Coronary artery (tissue), 2 donors: ENCODE data around the gene KIF26B.

Experiments
- DNase-seq: peaks from one replicate; pipeline ENCODE4 v3.0.0-alpha.2; 2017; ENCODE audit warnings: low spot score
- H3K27ac ChIP-seq, 2 donors: fragments of 200-600 bp; sonication (generic); one replicate each; pipeline ENCODE4 v1.5.1; 2016 to 2019
- H3K4me3 ChIP-seq: fragments of 200-600 bp; sonication (generic); 2 replicates; pipeline ENCODE4 v1.5.1; 2016; ENCODE audit warnings: mild to moderate bottlenecking, moderate library complexity
- TF ChIP-seq, protein P1 (sequence below): fragments of 200-600 bp; sonication (generic); IDR thresholded peaks from one replicate; pipeline ENCODE4 v1.5.1; 2019; ENCODE audit warnings: antibody characterized with exemption

The KIF26B gene

DNA sequence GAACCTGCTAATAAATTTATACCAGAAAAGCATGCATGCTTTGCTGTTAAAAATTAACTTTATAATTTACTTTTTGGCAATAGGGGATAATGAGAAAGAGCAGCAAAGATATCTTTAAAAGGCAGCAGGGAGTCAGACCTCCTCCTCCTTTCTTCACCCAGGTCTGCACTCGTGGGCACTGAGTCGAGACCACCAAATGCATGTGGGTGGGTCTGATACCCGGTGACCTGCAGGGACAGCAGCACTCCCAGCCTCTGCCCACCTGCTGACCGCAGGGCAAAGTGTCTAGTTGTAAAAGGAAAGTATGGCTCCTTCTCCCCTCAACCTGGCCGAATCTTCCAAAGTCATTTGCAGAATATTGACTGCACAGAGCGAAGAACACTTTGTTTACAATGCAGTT, 43.7 kb upstream of the KIF26B start:
- TF ChIP-seq, protein P1, sequence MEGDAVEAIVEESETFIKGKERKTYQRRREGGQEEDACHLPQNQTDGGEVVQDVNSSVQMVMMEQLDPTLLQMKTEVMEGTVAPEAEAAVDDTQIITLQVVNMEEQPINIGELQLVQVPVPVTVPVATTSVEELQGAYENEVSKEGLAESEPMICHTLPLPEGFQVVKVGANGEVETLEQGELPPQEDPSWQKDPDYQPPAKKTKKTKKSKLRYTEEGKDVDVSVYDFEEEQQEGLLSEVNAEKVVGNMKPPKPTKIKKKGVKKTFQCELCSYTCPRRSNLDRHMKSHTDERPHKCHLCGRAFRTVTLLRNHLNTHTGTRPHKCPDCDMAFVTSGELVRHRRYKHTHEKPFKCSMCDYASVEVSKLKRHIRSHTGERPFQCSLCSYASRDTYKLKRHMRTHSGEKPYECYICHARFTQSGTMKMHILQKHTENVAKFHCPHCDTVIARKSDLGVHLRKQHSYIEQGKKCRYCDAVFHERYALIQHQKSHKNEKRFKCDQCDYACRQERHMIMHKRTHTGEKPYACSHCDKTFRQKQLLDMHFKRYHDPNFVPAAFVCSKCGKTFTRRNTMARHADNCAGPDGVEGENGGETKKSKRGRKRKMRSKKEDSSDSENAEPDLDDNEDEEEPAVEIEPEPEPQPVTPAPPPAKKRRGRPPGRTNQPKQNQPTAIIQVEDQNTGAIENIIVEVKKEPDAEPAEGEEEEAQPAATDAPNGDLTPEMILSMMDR, result no peak
- DNase-seq, result no peak
- H3K27ac ChIP-seq, result no peak overlapping the region
- no peak overlapping the region for H3K4me3 ChIP-seq

DNA sequence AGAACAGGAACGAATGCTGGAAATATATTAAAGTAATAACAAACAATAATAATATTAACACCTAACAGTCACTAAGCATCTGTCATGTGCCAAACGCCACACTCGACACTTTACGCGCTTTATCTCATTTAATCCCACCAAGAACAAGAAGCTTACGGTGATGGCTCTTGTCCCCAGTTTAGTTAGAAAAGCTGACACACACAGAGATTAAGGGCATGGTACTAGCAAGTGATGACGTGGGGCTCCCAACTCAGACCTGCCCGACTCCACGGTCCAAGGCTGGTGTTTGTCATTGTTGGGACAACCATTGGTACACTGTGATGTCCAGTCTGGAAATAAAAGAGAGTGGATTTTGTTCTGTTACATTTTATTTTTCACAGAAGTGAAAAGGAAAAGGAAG, 41.1 kb upstream of the KIF26B start:
- no peak for DNase-seq
- TF ChIP-seq, protein P1, result no peak

GRCh38 chr1:245116131-245116530, 38.7 kb upstream of the KIF26B start:
- H3K4me3 ChIP-seq, result no peak overlapping the region
- TF ChIP-seq, protein P1, result no peak

More for the DNA sequence above, 41.1 kb upstream of the KIF26B start:
- Histone ChIP-seq H3K4me3 (no peak overlapping the region), H3K27ac (no peak overlapping the region)

DNA sequence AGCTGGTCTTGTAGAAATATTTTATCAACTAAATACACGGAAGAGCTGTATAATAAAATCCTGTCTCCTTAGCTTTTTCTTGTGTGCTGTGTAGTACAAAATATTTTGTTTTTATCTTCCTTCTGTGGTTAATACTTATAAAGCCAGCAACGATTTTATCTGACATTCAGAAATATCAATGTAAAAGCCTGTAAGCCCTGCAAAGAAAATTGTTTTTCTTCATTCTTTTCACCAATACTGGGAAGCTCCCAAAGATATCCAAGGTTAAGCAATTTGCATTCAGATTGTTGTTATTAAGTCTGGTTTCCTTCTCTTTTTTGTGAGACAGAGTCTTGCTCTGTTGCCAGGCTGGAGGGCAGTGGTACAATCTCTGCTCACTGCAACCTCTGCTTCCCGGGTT, 38.0 kb upstream of the KIF26B start:
- H3K27ac ChIP-seq, result no peak overlapping the region
- DNase-seq, result no peak
- TF ChIP-seq, protein P1, result no peak

More at GRCh38 chr1:245116131-245116530, 38.7 kb upstream of the KIF26B start:
- DNase-seq, result no peak
- no peak overlapping the region for H3K27ac ChIP-seq

GRCh38 chr1:245118066-245118465, 36.7 kb upstream of the KIF26B start:
- TF ChIP-seq, protein P1, result no peak
- no peak overlapping the region for H3K27ac ChIP-seq
- DNase-seq, result no peak
- H3K4me3 ChIP-seq, result no peak overlapping the region

More for the DNA sequence above, 38.0 kb upstream of the KIF26B start:
- H3K4me3 ChIP-seq, result no peak overlapping the region

DNA sequence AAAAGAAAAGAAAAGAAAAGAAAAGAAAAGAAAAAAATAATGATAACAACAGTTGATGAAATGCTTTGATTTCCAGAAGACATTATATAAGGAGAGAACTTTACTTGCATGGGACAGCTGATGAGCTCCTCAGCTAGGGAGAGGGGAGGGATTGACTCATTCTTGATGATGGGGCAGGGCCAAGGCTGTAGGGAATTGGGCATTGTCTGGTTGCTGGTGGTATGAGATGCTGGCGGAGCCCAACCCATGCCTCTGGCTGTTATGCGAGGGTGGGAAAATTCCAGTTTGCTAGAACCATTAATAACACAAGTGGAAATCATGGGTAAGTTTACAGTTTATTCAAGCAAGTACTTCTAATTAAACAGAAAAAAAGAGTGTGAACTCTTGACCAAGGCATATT, 36.0 kb upstream of the KIF26B start:
- TF ChIP-seq, protein P1, result no peak
- Histone ChIP-seq H3K27ac (no peak overlapping the region), H3K4me3 (no peak overlapping the region)

GRCh38 chr1:245121523-245121922, 33.3 kb upstream of the KIF26B start:
- DNase-seq, result no peak
- H3K27ac ChIP-seq, result no peak overlapping the region
- no peak overlapping the region for H3K4me3 ChIP-seq
- TF ChIP-seq, protein P1, result no peak

More for the DNA sequence above, 36.0 kb upstream of the KIF26B start:
- DNase-seq, result no peak
